NB4 (cell line): ENCODE measurements around the gene MAP4K4.

Experiments
- CTCF ChIP-seq: IDR thresholded peaks from one replicate; pipeline ENCODE4 v1.5.1; 2012; ENCODE audit warnings: low read depth, low read length
- MYC ChIP-seq: IDR thresholded peaks from 2 replicates; pipeline ENCODE4 v1.6.1; 2011; ENCODE audit warnings: low read depth, low read length

- TF ChIP-seq CTCF: no peak
- no peak for TF ChIP-seq MYC
These were observed 105.6 kb downstream of the MAP4K4 start for GRCh38 chr2:101803128-101803527.
